ENCODE measurements around the gene BABAM2. TPM values are rescaled to one million over a fixed set of nuclear protein-coding genes. Genes with fewer than 3 reads are reported as not detected.
A peak's percentile ranks its signal among the peaks of the same experiment; 100 is the strongest.

BABAM2 gene
- total RNA-seq, 1 donor from 2014 or later: 28.5 TPM

DNA sequence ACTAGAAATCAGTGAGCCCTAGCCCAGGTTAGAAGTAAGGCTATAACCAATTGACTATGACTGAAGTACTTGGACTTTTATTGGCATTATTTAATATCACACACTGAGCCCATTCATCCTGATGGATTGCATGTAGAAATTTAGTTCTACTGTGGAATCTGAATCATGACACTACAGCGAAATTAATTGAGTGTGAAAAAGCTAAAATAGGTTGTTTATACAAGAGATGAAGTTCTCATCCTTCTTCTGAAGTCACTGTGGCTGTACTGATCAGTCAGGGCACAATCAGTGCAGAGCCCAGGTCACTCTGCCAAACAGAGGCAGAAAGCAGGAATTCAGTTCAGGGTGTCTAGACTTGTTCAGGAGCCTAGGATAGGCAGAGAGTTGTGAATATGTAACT, 158.9 kb downstream of the BABAM2 start:
- Mint-ChIP-seq H3K9me3 (ENCODE audit: unreplicated experiment) (no peaks in the 10 kb centered on the region), H3K27me3 (ENCODE audit: low read depth, unreplicated experiment) (no peaks in the 10 kb centered on the region), H3K4me3 (ENCODE audit: unreplicated experiment) (no peak overlapping the region), H3K27ac (ENCODE audit: unreplicated experiment) (no peak overlapping the region), H3K36me3 (ENCODE audit: low read depth, unreplicated experiment) (peaks cover 2% of the 10 kb centered on the region), H3K4me1 (ENCODE audit: low read depth, unreplicated experiment) (peaks cover 16% of the 10 kb centered on the region)
- H3K9me3 ChIP-seq (ENCODE audit: insufficient read depth, low read depth, low read length): no peaks in the 10 kb centered on the region
- H4K20me1 ChIP-seq (ENCODE audit: insufficient read depth, low read length): no peaks in the 10 kb centered on the region
- H3K4me2 ChIP-seq (ENCODE audit: low read length): no peak overlapping the region
- peaks cover 17% of the 10 kb centered on the region for H3K4me1 ChIP-seq (ENCODE audit: insufficient read depth, low read length)
- DNase-seq (ENCODE audit: low read depth) (peak; percentile 66), FAIRE-seq (peak; percentile 81)
- no peaks in the 10 kb centered on the region for H3K36me3 ChIP-seq (ENCODE audit: insufficient read depth, low read length)
- no peaks in the 10 kb centered on the region for H3K79me2 ChIP-seq (ENCODE audit: insufficient read depth, low read length)
- H2AFZ ChIP-seq (ENCODE audit: low read depth, low read length): no peak overlapping the region
- TF ChIP-seq CTCF (IDR thresholded peaks at IDR 0.05; ENCODE audit: insufficient read depth, low read depth, low read length) (no peak), EZH2 (IDR thresholded peaks at IDR 0.05; ENCODE audit: insufficient read depth, low read length) (no peak)
- no peaks in the 10 kb centered on the region for H3K27me3 ChIP-seq (ENCODE audit: insufficient read depth, low read length)
- H3K9ac ChIP-seq (ENCODE audit: low read length): no peak overlapping the region
- H3K27ac ChIP-seq (ENCODE audit: low read depth, low read length): no peak overlapping the region
- H3K4me3 ChIP-seq (ENCODE audit: insufficient read depth, low read depth, low read length): no peak overlapping the region

- H3K27me3 Mint-ChIP-seq (ENCODE audit: low read depth, unreplicated experiment): no peaks in the 10 kb centered on the region
- Histone ChIP-seq H3K9me3 (ENCODE audit: insufficient read depth, low read depth, low read length) (no peaks in the 10 kb centered on the region), H3K79me2 (ENCODE audit: insufficient read depth, low read length) (no peaks in the 10 kb centered on the region), H3K9ac (ENCODE audit: low read length) (no peak overlapping the region), H3K4me1 (ENCODE audit: insufficient read depth, low read length) (peaks cover 17% of the 10 kb centered on the region), H3K36me3 (ENCODE audit: insufficient read depth, low read length) (no peaks in the 10 kb centered on the region), H3K4me2 (ENCODE audit: low read length) (no peak overlapping the region), H3K27ac (ENCODE audit: low read depth, low read length) (no peak overlapping the region), H2AFZ (ENCODE audit: low read depth, low read length) (no peak overlapping the region), H4K20me1 (ENCODE audit: insufficient read depth, low read length) (no peaks in the 10 kb centered on the region), H3K4me3 (ENCODE audit: insufficient read depth, low read depth, low read length) (no peak overlapping the region), H3K27me3 (ENCODE audit: insufficient read depth, low read length) (no peaks in the 10 kb centered on the region)
- peaks cover 16% of the 10 kb centered on the region for H3K4me1 Mint-ChIP-seq (ENCODE audit: low read depth, unreplicated experiment)
- no peak overlapping the region for H3K4me3 Mint-ChIP-seq (ENCODE audit: unreplicated experiment)
- H3K27ac Mint-ChIP-seq (ENCODE audit: unreplicated experiment): no peak overlapping the region
- FAIRE-seq (no peak), DNase-seq (ENCODE audit: low read depth) (no peak)
- H3K36me3 Mint-ChIP-seq (ENCODE audit: low read depth, unreplicated experiment): peaks cover 2% of the 10 kb centered on the region
- no peaks in the 10 kb centered on the region for H3K9me3 Mint-ChIP-seq (ENCODE audit: unreplicated experiment)
- TF ChIP-seq CTCF (IDR thresholded peaks at IDR 0.05; ENCODE audit: insufficient read depth, low read depth, low read length): no peak
- TF ChIP-seq EZH2 (IDR thresholded peaks at IDR 0.05; ENCODE audit: insufficient read depth, low read length): no peak
Measured at GRCh38 chr2:28049899-28050298, 159.4 kb downstream of the BABAM2 start.

DNA sequence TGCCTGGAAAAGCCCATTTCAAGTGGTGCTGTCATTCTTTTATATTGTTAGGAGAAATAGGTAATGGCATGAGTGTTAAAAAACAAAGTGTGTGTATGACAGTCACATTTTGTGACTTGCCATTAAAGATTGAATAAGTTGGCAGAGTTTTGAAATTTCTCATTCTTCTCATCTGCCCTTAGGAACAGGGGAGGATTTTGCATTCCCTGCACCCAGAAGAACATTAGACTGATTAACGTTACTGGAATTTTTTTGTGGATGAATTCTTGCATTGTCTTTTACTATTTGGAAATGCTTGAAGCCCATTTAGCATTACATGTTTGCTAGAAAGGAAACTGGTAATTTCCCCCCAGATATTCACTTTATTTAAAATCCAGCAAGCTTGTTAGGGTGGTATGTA, 162.2 kb downstream of the BABAM2 start:
- H3K4me1 ChIP-seq (ENCODE audit: insufficient read depth, low read length): peaks cover 11% of the 10 kb centered on the region
- Mint-ChIP-seq H3K27me3 (ENCODE audit: low read depth, unreplicated experiment) (no peaks in the 10 kb centered on the region), H3K4me3 (ENCODE audit: unreplicated experiment) (no peak overlapping the region), H3K27ac (ENCODE audit: unreplicated experiment) (no peak overlapping the region), H3K4me1 (ENCODE audit: low read depth, unreplicated experiment) (peaks cover 11% of the 10 kb centered on the region), H3K9me3 (ENCODE audit: unreplicated experiment) (no peaks in the 10 kb centered on the region), H3K36me3 (ENCODE audit: low read depth, unreplicated experiment) (peaks cover 2% of the 10 kb centered on the region)
- H3K27me3 ChIP-seq (ENCODE audit: insufficient read depth, low read length): no peaks in the 10 kb centered on the region
- no peak overlapping the region for H3K4me3 ChIP-seq (ENCODE audit: insufficient read depth, low read depth, low read length)
- no peak overlapping the region for H2AFZ ChIP-seq (ENCODE audit: low read depth, low read length)
- no peaks in the 10 kb centered on the region for H3K79me2 ChIP-seq (ENCODE audit: insufficient read depth, low read length)
- no peak for TF ChIP-seq EZH2 (IDR thresholded peaks at IDR 0.05; ENCODE audit: insufficient read depth, low read length)
- TF ChIP-seq CTCF (IDR thresholded peaks at IDR 0.05; ENCODE audit: insufficient read depth, low read depth, low read length): no peak
- DNase-seq (ENCODE audit: low read depth): peak; percentile 61
- no peaks in the 10 kb centered on the region for H4K20me1 ChIP-seq (ENCODE audit: insufficient read depth, low read length)
- H3K9ac ChIP-seq (ENCODE audit: low read length): no peak overlapping the region
- FAIRE-seq: peak; percentile 79
- no peaks in the 10 kb centered on the region for H3K36me3 ChIP-seq (ENCODE audit: insufficient read depth, low read length)
- no peaks in the 10 kb centered on the region for H3K9me3 ChIP-seq (ENCODE audit: insufficient read depth, low read depth, low read length)
- no peak overlapping the region for H3K4me2 ChIP-seq (ENCODE audit: low read length)
- H3K27ac ChIP-seq (ENCODE audit: low read depth, low read length): no peak overlapping the region
